NCI-H446 (cell line): ENCODE results near the gene SNX8.

Source experiments
- DNase-seq, 2 experiments: peaks; one replicate each; lab custom pipeline; 2025; lab: John Stamatoyannopoulos, UW

The SNX8 gene

DNA sequence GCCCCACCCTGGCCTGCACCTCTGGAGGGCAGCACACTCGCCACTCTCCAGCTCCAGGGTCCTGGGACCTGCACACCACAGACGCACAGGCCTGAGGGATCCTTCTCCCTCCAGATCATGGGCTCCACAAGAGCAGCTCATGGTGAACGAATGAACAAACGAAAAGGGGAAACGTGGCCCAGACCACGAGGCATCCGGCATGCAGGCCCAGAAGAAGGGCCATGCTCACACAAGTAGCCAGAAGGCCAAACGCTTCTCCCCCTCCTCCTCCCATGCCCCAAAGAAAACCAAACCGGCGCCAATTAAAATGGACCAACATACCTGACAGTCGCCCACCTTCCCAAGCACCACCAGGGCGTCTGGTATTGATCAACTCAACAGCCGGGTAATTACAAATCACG, 111.9 kb downstream of the SNX8 start:
- DNase-seq, result no peak
